Hepatocyte (in vitro differentiated cells): ENCODE data around the gene TRIM44.

Source experiments
- CTCF ChIP-seq: fragments of 200-600 bp; sonication (generic); IDR thresholded peaks from 2 replicates; pipeline ENCODE4 v1.5.1; 2016; ENCODE audit warnings: antibody characterized with exemption, mild to moderate bottlenecking; ENCODE audit not compliant: poor library complexity
- EZH2 ChIP-seq: fragments of 200-600 bp; sonication (generic); IDR thresholded peaks from 2 replicates; pipeline ENCODE4 v1.6.1; 2016; ENCODE audit warnings: antibody characterized with exemption, mild to moderate bottlenecking, borderline replicate concordance
- EZH2phosphoT487 ChIP-seq: fragments of 200-600 bp; sonication (generic); IDR thresholded peaks from one replicate; pipeline ENCODE4 v1.6.1; 2018; ENCODE audit warnings: antibody characterized with exemption, mild to moderate bottlenecking, low read depth, moderate library complexity; ENCODE audit not compliant: unreplicated experiment, severe bottlenecking

GRCh38 chr11:35681163-35681767 lies 18.7 kb downstream of the TRIM44 start:
- TF ChIP-seq EZH2 (no peak), EZH2phosphoT487 (no peak), CTCF (no peak)
